ENCODE results near the gene GGA1. TPM values are rescaled to one million over a fixed set of nuclear protein-coding genes. Genes with fewer than 3 reads are reported as not detected.

The GGA1 gene
- total and polyA plus RNA-seq, 2 donors: 29.3 to 45.4 TPM

DNA sequence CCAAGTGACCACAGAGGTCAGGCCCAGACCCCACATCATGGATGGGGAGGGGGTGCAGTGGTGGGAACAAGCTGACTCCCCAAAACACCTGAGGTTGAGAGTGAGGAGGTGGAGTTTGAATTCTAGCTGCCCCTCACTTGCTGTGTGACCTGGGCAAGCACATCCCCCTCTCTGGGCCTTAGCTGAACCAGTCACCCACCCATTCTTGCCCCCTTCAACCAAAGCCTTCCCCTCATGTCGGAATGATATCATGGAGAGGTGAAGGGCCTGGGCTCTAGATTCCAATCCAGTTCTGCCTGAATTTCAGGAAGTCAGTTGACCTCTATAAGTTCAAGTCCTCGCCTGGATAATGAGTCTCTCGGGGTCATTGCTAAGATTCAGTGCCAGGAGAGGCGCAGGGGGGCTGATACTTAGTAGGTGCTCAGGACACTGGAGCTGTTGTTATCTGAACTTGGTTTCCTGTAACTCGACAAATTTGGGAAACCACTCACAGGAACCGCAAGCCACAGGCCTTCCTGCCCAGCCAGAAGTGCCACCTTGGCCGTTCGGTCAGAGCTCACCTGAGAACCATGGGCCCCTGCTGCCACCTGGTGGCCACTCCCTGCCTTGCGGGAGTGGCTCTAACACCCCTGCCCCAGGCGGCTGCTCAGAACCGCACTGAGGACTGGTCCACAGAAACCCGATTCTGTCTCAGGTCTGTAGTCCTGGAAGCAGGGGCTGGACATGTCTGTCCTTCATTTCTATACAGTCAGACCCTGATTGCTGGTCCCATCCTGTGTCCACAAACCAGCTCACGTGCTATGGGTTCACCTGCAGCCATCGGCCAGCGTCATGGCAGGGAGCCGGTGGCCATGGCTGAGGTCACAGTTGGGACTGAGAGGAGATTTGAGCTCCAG lies 41.5 kb upstream of the GGA1 start:
- no peak overlapping the region for H3K4me3 ChIP-seq (ENCODE audit: low read depth, low read length)
- no peak for DNase-seq (ENCODE audit: extremely low spot score)
- 46% methylated on average over 16 of the region's 16 CpGs for WGBS
- H3K36me3 ChIP-seq (ENCODE audit: insufficient read depth): no peaks in the 10 kb centered on the region
- no peak overlapping the region for H3K27ac ChIP-seq (ENCODE audit: low read depth)
- H3K4me1 ChIP-seq (ENCODE audit: insufficient read depth): peaks cover 2% of the 10 kb centered on the region

DNA sequence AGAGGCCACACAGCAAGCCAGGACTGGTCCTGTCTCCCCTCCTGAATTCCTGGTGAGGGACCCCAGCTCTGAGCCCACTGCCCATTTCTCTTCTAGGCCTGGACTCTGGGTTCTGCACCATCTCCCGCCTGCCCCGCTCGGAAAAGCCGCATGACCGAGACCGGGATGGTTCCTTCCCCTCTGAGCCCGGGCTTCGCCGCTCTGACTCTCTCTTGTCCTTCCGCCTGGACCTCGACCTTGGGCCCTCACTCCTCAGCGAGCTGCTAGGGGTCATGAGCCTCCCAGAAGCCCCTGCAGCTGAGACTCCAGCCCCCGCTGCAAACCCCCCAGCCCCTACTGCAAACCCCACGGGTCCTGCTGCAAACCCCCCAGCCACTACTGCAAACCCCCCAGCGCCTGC lies 40.6 kb upstream of the GGA1 start:
- no peak for DNase-seq (ENCODE audit: extremely low spot score)
- no peak overlapping the region for H3K4me3 ChIP-seq (ENCODE audit: low read depth, low read length)
- 91% methylated on average over 15 of the region's 15 CpGs for WGBS
- H3K4me1 ChIP-seq (ENCODE audit: insufficient read depth): no peaks in the 10 kb centered on the region
- H3K36me3 ChIP-seq (ENCODE audit: insufficient read depth): no peaks in the 10 kb centered on the region
- H3K27ac ChIP-seq (ENCODE audit: low read depth): no peak overlapping the region

DNA sequence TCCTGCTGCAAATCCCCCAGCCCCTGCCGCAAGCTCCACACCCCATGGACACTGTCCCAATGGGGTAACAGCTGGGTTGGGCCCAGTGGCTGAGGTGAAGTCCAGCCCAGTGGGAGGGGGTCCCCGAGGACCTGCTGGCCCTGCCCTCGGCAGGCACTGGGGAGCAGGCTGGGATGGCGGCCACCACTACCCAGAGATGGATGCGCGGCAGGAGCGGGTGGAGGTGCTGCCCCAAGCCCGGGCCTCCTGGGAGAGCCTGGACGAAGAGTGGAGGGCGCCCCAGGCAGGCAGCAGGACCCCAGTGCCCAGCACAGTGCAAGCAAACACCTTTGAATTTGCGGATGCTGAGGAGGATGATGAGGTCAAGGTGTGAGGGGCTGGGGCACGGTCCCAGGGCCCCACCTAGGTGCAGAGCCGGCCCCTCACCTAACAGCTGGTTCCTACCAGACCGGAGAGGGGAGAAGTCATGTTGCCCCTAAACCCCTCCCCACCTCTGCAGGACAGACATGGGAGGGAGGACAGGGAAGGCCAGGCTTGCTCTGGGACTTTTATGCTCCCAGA lies 40.1 kb upstream of the GGA1 start:
- H3K27ac ChIP-seq (ENCODE audit: low read depth): no peak overlapping the region
- H3K36me3 ChIP-seq (ENCODE audit: insufficient read depth): no peaks in the 10 kb centered on the region
- DNase-seq (ENCODE audit: extremely low spot score): no peak
- 85% methylated on average over 14 of the region's 14 CpGs for WGBS
- no peaks in the 10 kb centered on the region for H3K4me1 ChIP-seq (ENCODE audit: insufficient read depth)
- H3K4me3 ChIP-seq (ENCODE audit: low read depth, low read length): no peak overlapping the region

DNA sequence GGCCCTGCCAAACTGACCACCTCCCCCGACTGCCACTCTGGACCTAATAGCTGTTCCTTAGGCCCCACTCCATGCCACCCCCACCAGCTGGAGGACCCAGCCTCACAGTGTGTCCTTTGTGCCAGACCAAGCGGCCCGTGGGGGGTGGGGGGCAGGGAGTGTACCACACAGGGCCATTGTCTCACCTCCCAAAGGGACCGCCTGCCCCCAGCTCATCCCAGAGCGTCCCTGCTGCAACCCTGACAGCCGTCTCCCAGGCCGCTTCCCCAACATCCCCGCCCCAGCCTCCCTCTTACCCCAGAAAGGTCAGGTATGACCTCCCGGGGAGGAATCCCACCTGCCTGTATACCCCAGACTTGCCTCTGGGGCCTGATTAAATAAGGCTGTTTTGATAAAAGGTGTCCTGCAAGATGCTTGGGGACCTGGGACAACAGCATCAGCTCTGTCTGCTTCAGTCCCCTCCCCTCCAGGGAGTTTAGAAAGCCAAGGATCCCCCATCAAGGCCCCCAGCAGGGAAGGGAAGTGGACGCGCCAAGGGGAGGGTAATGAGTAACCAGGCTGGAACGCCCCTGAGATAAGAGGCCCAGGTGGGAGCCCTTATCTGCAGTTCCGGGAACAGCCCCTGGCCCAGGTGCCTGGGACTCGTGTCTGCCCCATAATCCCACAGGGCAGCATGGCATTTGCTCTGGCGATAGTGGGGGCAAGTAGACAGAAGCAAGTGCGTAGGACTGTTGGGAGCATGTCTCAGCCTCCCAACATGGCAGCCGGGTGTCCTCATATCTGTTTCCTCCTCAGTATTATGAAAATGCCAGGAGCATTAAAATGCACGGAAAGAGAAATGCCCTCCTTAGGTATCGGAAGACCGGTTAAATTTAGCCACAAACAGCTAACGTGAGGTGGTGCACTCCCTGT lies 39.4 kb upstream of the GGA1 start:
- no peaks in the 10 kb centered on the region for H3K36me3 ChIP-seq (ENCODE audit: insufficient read depth)
- no peaks in the 10 kb centered on the region for H3K4me1 ChIP-seq (ENCODE audit: insufficient read depth)
- H3K27ac ChIP-seq (ENCODE audit: low read depth): no peak overlapping the region
- 60% methylated on average over 21 of the region's 21 CpGs for WGBS
- no peak for DNase-seq (ENCODE audit: extremely low spot score)
- H3K4me3 ChIP-seq (ENCODE audit: low read depth, low read length): no peak overlapping the region

DNA sequence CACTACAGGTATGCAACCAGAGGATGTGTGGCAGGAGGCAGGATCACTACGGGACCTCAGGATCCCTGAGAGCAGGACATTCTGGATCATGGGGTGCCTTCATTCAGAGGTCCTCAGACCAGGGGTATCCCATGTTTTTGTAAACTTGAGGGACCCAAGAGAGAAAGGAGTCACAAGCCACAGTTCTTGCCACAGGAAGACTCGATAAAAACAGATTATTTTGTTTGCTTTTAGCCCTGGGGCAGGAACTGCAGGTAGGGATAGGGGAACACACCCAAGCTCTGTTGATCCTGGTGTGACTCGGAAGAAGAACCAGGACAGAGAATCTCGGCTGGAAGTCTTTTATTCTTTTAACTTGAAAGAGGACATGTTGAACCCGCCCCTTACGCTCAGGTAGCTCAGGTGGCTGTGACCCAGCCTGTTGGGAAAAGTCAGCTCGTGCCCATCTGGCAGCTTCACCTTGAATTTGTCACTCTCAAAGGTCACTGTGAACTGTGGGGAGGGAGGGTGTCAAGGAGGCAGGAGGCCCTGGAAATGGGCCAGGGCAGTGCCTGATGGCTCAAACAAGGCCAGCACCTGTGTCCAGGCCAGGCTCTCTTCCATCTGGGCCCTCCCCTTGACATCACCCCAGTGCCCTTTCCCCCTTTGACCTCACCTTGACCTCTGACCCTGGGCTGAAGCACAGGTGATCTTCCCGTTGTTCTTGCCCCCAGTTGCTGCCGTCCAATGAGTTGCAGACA lies 38.5 kb upstream of the GGA1 start:
- Histone ChIP-seq H3K4me1 (ENCODE audit: insufficient read depth) (no peaks in the 10 kb centered on the region), H3K4me3 (ENCODE audit: low read depth, low read length) (no peak overlapping the region), H3K36me3 (ENCODE audit: insufficient read depth) (no peaks in the 10 kb centered on the region), H3K27ac (ENCODE audit: low read depth) (no peak overlapping the region)
- DNase-seq (ENCODE audit: extremely low spot score): no peak
- WGBS: 55% methylated on average over 9 of the region's 9 CpGs

DNA sequence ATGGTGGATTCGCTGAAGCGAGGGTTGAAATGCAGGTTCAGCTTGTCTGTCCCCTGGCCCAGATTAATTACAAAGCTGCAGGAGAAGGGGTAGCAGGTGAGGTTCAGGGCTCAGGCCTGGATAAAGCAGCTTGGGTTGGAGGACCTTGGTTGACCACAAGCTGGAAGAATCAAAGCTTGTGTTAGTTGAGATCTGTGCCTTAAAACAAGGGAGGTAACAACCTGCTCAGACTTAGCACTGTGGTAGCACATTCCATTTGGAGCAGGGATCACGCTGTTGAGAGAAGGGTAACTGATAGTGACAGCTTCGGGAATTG lies 38.0 kb upstream of the GGA1 start:
- no peak for DNase-seq (ENCODE audit: extremely low spot score)
- Histone ChIP-seq H3K36me3 (ENCODE audit: insufficient read depth) (no peaks in the 10 kb centered on the region), H3K4me1 (ENCODE audit: insufficient read depth) (no peaks in the 10 kb centered on the region), H3K27ac (ENCODE audit: low read depth) (no peak overlapping the region), H3K4me3 (ENCODE audit: low read depth, low read length) (no peak overlapping the region)
- WGBS: 77% methylated on average over 4 of the region's 4 CpGs

DNA sequence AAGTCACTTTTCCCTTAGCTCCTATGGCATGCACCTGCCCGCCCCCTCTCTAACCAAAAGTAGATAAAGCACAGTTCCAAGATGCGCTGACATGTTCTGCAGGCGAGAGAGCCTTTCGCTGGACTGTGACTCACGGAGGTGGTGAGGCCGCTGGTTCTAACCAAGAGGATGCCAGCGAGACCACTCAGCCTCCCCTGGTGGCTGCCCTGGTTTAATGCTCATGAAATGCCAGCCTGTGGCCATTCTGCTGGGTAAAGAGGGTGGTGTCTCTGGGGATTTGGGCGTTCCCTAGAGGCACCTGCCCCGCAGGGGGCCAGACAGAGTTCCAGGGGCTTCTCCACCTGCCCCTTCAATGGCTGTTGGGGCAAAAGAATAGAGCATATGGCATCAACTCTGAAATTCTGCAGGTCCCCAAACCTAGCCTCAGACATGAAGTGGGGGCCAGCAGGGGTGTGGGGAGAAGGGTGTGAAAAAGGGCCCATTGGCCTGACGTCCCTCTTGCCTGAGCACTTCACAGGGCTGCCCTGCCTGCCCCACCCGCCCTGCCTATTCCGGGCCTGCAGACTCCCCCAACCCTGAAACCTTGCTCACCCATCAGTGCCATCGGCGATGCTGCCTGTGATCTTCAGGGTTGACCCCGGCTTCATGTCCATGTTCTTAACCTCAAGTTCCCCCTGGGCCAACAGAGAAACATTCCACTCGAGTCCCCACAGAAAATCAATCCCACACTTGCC lies 37.2 kb upstream of the GGA1 start:
- Histone ChIP-seq H3K27ac (ENCODE audit: low read depth) (no peak overlapping the region), H3K4me1 (ENCODE audit: insufficient read depth) (no peaks in the 10 kb centered on the region), H3K4me3 (ENCODE audit: low read depth, low read length) (no peak overlapping the region), H3K36me3 (ENCODE audit: insufficient read depth) (no peaks in the 10 kb centered on the region)
- WGBS: 75% methylated on average over 16 of the region's 16 CpGs
- no peak for DNase-seq (ENCODE audit: extremely low spot score)

DNA sequence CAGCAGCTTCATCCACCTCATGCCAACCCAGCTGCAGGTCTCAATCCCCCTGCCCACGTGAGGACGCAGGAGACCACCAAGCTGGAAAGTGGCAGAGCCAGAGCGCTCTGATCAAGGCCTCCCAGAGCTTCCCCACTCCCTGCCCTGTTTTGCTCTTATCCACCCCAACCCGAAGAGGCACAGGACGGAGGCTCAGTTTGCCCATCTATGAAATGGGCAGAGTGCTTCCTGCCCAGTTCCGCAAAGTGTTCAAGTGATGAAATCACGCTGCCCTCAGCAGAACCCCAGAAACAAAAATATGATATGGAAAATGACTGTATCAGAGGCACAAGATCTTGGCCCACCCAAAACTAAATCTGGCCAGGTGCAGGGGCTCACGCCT lies 36.7 kb upstream of the GGA1 start:
- Histone ChIP-seq H3K36me3 (ENCODE audit: insufficient read depth) (no peaks in the 10 kb centered on the region), H3K4me1 (ENCODE audit: insufficient read depth) (no peaks in the 10 kb centered on the region), H3K27ac (ENCODE audit: low read depth) (no peak overlapping the region), H3K4me3 (ENCODE audit: low read depth, low read length) (no peak overlapping the region)
- 95% methylated on average over 8 of the region's 8 CpGs for WGBS
- DNase-seq (ENCODE audit: extremely low spot score): no peak

DNA sequence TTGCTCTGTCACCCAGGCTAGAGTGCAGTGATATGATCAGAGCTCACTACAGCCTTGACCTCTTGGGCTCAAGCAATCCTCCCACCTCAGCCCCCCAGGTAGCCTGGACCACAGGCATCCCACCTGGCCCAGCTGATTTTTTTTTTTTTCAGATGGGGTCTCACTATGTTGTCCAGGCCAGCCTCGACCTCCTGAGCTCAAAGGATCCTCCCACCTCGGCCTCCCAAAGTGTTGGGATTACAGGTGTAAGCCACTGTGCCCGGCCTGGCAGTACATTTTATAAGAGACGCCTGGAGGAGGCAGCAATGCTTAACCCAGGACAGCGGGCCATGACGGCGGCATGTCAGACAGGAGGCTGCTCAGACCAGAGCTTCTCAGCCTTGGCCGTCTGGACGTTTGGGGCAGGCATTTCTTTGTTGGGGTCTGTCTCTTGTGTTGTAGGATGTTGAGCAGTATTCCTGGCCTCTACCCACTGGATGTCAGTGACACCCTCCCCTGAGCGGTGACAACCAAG lies 33.1 kb upstream of the GGA1 start:
- H3K4me3 ChIP-seq (ENCODE audit: low read depth, low read length): no peak overlapping the region
- H3K36me3 ChIP-seq (ENCODE audit: insufficient read depth): no peaks in the 10 kb centered on the region
- 89% methylated on average over 10 of the region's 10 CpGs for WGBS
- H3K27ac ChIP-seq (ENCODE audit: low read depth): no peak overlapping the region
- no peak for DNase-seq (ENCODE audit: extremely low spot score)
- H3K4me1 ChIP-seq (ENCODE audit: insufficient read depth): no peaks in the 10 kb centered on the region

DNA sequence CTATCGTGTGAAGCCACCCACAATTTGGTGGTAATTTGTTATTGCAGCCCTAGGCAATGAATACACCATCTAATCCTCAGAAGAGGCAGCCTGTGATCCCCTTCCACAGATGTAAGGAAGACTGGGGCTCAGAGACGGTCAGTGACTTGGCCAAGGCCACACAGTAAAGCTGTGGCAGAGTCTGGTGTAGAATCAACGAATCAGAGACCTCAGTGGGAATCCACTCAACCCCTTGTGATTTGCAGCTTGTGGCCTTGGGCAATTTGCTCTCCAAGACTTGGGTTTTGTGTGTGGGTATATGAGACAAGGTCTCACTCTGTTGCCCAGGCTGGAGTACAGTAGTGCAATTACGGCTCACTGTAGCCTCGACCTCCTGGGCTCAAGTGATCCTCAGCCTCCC lies 30.6 kb upstream of the GGA1 start:
- Histone ChIP-seq H3K27ac (ENCODE audit: low read depth) (no peak overlapping the region), H3K4me1 (ENCODE audit: insufficient read depth) (no peaks in the 10 kb centered on the region), H3K4me3 (ENCODE audit: low read depth, low read length) (no peak overlapping the region), H3K36me3 (ENCODE audit: insufficient read depth) (no peaks in the 10 kb centered on the region)
- 93% methylated on average over 5 of the region's 5 CpGs for WGBS
- DNase-seq (ENCODE audit: extremely low spot score): no peak

DNA sequence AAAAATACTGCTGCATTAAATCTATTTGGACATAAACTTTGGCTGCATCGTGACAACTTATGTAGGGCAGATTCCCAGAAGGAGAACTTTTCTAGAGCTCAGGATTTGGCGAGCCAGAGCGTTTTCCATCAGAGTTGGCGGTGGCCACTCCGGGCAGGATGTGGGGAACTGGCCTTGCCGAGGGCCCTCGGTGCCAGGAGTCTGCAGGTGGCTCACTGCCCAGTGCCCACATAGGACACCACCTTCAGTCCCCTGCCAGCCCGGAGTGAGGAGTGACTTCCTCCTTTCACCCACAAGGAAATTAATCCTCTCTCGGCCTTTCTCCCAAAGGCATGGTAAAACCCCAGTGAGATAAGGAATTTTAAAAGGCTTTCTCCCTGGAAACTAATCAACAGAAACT lies 27.1 kb upstream of the GGA1 start:
- H3K36me3 ChIP-seq (ENCODE audit: insufficient read depth): no peaks in the 10 kb centered on the region
- H3K27ac ChIP-seq (ENCODE audit: low read depth): no peak overlapping the region
- WGBS: 10% methylated on average over 9 of the region's 9 CpGs
- H3K4me1 ChIP-seq (ENCODE audit: insufficient read depth): no peaks in the 10 kb centered on the region
- DNase-seq (ENCODE audit: extremely low spot score): no peak
- H3K4me3 ChIP-seq (ENCODE audit: low read depth, low read length): no peak overlapping the region

DNA sequence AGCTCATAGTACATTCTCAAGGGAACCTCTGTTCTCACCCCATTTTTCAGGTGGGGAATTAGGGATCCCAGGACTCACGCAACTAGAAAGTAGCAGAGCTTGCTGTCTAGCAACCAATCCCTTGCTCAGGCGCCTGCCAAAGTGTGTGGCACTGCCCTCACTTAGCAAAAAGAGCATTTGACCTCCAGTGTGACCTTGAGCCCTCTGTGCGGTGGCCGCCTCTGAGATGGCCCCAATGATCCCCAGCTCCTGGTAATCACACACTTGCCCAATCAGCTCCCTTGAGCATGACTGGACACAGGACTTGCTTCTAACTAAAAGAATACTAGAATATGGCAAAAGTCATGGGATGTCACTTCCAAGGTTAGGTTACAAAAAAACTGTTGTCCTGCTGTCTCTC lies 26.1 kb upstream of the GGA1 start:
- no peak for DNase-seq (ENCODE audit: extremely low spot score)
- H3K4me3 ChIP-seq (ENCODE audit: low read depth, low read length): no peak overlapping the region
- H3K36me3 ChIP-seq (ENCODE audit: insufficient read depth): no peaks in the 10 kb centered on the region
- no peak overlapping the region for H3K27ac ChIP-seq (ENCODE audit: low read depth)
- H3K4me1 ChIP-seq (ENCODE audit: insufficient read depth): no peaks in the 10 kb centered on the region
- 72% methylated on average over 4 of the region's 4 CpGs for WGBS
